Cardiac muscle cell (in vitro differentiated cells and primary cell): ENCODE results near the gene NFYA. TPM values are rescaled to one million over a fixed set of nuclear protein-coding genes. Genes with fewer than 3 reads are reported as not detected.

ENCODE experiments used
- DNase-seq, 2 donors: peaks; one replicate each; pipeline versions ENCODE4 v3.0.0 to v3.0.0-alpha.2; 2010 to 2017; ENCODE audit warnings: low read depth in 1 of 2, low spot score in 1 of 2
- H3K27ac ChIP-seq: fragments of 200-600 bp; sonication (generic); 2 replicates; pipeline ENCODE4 v1.5.1; 2016
- H3K27me3 ChIP-seq: fragments of 200-600 bp; sonication (generic); 2 replicates; pipeline ENCODE4 v1.6.0; 2016; ENCODE audit warnings: control low read depth
- H3K36me3 ChIP-seq: fragments of 200-600 bp; sonication (generic); 2 replicates; pipeline ENCODE4 v1.5.1; 2016; ENCODE audit warnings: control low read depth
- H3K4me1 ChIP-seq: fragments of 200-600 bp; sonication (generic); 2 replicates; pipeline ENCODE4 v1.8.1; 2017; ENCODE audit warnings: low read depth, mild to moderate bottlenecking, mixed run types
- H3K4me3 ChIP-seq: fragments of 200-600 bp; sonication (generic); 2 replicates; pipeline ENCODE4 v1.5.1; 2016; ENCODE audit warnings: mild to moderate bottlenecking
- H3K9me3 ChIP-seq: fragments of 200-600 bp; sonication (generic); 2 replicates; pipeline ENCODE4 v1.5.1; 2017; ENCODE audit warnings: low read depth, mild to moderate bottlenecking, control low read depth
- CTCF ChIP-seq: IDR thresholded peaks from 2 replicates; pipeline ENCODE4 v1.5.1; 2012; ENCODE audit warnings: low read depth, mild to moderate bottlenecking, low read length
- polyA plus RNA-seq: library from polyadenylated mRNA; unstranded; fragments of >200 nt; fragmentation: Nextera tagmentation; extraction: Ambion mirVana; gene quantifications from 2 replicates; pipeline ENCODE4 v1.2.1, GENCODE V29; 2016
- total RNA-seq: library from RNA; depleted of rRNA; stranded (reverse); fragments of >200 nt; gene quantifications from 2 replicates; pipeline ENCODE4 v1.2.3, GENCODE V29; 2016

Gene NFYA
- total and polyA plus RNA-seq, 2 experiments from 2014 or later: 8.0 to 14.4 TPM

- Histone ChIP-seq H3K27ac (peak overlapping the region; percentile 26), H3K4me3 (peak overlapping the region; percentile 8), H3K4me1 (peaks cover 14% of the 10 kb centered on the region), H3K27me3 (no peaks in the 10 kb centered on the region), H3K9me3 (no peaks in the 10 kb centered on the region), H3K36me3 (no peaks in the 10 kb centered on the region)
- no peak for TF ChIP-seq CTCF
- DNase-seq: peak in 1 of 2 donors; percentile 42
These were observed 44.0 kb upstream of the NFYA start for GRCh38 chr6:41028561-41029412.

GRCh38 chr6:41032830-41033229 is 39.9 kb upstream of the NFYA start:
- no peak for DNase-seq
- peaks cover 13% of the 10 kb centered on the region for H3K4me1 ChIP-seq
- H3K4me3 ChIP-seq: no peak overlapping the region
- no peaks in the 10 kb centered on the region for H3K9me3 ChIP-seq
- no peaks in the 10 kb centered on the region for H3K27me3 ChIP-seq
- TF ChIP-seq CTCF: no peak
- no peaks in the 10 kb centered on the region for H3K36me3 ChIP-seq
- H3K27ac ChIP-seq: no peak overlapping the region

- no peak overlapping the region for H3K4me3 ChIP-seq
- H3K27me3 ChIP-seq: no peaks in the 10 kb centered on the region
- no peak for DNase-seq
- no peak overlapping the region for H3K27ac ChIP-seq
- no peaks in the 10 kb centered on the region for H3K9me3 ChIP-seq
- peaks cover 10% of the 10 kb centered on the region for H3K4me1 ChIP-seq
- no peaks in the 10 kb centered on the region for H3K36me3 ChIP-seq
- TF ChIP-seq CTCF: no peak
These were observed 39.0 kb upstream of the NFYA start for GRCh38 chr6:41033776-41034175.

- Histone ChIP-seq H3K4me1 (peaks cover 19% of the 10 kb centered on the region), H3K4me3 (no peak overlapping the region), H3K9me3 (no peaks in the 10 kb centered on the region), H3K27me3 (no peaks in the 10 kb centered on the region), H3K27ac (no peak overlapping the region), H3K36me3 (no peaks in the 10 kb centered on the region)
- DNase-seq: no peak
- no peak for TF ChIP-seq CTCF
These were observed 36.6 kb upstream of the NFYA start for GRCh38 chr6:41036186-41036585.

- H3K27ac ChIP-seq: no peak overlapping the region
- H3K4me3 ChIP-seq: no peak overlapping the region
- H3K9me3 ChIP-seq: no peaks in the 10 kb centered on the region
- no peak for TF ChIP-seq CTCF
- no peaks in the 10 kb centered on the region for H3K27me3 ChIP-seq
- H3K4me1 ChIP-seq: peaks cover 19% of the 10 kb centered on the region
- no peaks in the 10 kb centered on the region for H3K36me3 ChIP-seq
- no peak for DNase-seq
These were observed 36.2 kb upstream of the NFYA start for GRCh38 chr6:41036601-41037000.
